DOHH2 (cell line): ENCODE data around the gene RRP12.

Experiments
- EZH2phosphoT487 ChIP-seq: fragments of 200-600 bp; sonication (generic); IDR thresholded peaks from 2 replicates; pipeline ENCODE4 v1.6.1; 2017; ENCODE audit warnings: borderline replicate concordance, mild to moderate bottlenecking, antibody characterized with exemption, low read length, moderate library complexity, mixed read lengths
- TF ChIP-seq, protein P1 (sequence below): fragments of 200-600 bp; sonication (generic); IDR thresholded peaks from one replicate; pipeline ENCODE4 v1.5.1; 2014; ENCODE audit warnings: antibody characterized with exemption, mild to moderate bottlenecking, low read depth, low read length; ENCODE audit not compliant: poor library complexity, severe bottlenecking

DNA sequence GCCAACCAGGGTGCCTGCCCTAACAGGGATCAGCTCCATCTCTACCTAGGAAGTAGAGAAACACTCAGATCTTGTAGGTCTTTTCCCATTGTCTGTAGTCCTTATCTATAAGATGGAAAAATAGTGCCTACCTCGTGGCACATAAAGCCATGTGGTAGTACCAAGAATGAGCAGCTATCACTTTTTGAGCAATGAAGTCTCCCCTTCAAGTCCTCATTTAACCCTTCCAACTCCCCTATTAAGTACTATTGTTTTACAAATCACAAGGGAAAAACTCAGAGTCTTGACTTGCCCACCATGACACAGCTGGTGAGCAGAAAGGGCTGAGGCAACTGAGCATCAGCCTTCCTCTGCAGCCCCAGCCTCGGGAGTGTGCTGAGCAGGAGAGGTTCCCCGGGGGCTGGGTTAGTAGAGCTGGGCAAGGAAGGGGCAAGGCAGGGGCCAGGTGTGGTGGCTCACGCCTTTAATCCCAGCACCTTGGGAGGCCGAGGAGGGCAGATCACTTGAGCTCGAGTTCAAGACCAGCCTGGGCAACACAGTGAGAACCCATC, 69.9 kb downstream of the RRP12 start:
- TF ChIP-seq, protein P1, sequence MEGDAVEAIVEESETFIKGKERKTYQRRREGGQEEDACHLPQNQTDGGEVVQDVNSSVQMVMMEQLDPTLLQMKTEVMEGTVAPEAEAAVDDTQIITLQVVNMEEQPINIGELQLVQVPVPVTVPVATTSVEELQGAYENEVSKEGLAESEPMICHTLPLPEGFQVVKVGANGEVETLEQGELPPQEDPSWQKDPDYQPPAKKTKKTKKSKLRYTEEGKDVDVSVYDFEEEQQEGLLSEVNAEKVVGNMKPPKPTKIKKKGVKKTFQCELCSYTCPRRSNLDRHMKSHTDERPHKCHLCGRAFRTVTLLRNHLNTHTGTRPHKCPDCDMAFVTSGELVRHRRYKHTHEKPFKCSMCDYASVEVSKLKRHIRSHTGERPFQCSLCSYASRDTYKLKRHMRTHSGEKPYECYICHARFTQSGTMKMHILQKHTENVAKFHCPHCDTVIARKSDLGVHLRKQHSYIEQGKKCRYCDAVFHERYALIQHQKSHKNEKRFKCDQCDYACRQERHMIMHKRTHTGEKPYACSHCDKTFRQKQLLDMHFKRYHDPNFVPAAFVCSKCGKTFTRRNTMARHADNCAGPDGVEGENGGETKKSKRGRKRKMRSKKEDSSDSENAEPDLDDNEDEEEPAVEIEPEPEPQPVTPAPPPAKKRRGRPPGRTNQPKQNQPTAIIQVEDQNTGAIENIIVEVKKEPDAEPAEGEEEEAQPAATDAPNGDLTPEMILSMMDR: no peak
- no peak for TF ChIP-seq EZH2phosphoT487
